Progenitor cell of endocrine pancreas (in vitro differentiated cells): ENCODE data around the gene ELMOD2. TPM values are rescaled to one million over a fixed set of nuclear protein-coding genes. Genes with fewer than 3 reads are reported as not detected.

ENCODE experiments used
- DNase-seq: peaks from one replicate; pipeline ENCODE4 v3.0.0; 2021; ENCODE audit warnings: low spot score; ENCODE audit not compliant: unreplicated experiment
- H3K27ac Mint-ChIP-seq: 2 replicates; pipeline ENCODE4 v1.8.0; 2021; ENCODE audit warnings: mild to moderate bottlenecking, moderate library complexity, mixed read lengths
- H3K27me3 Mint-ChIP-seq: 2 replicates; pipeline ENCODE4 v1.8.0; 2021; ENCODE audit warnings: mixed read lengths
- H3K36me3 Mint-ChIP-seq: 2 replicates; pipeline ENCODE4 v1.8.0; 2022; ENCODE audit warnings: mixed read lengths; ENCODE audit not compliant: insufficient read depth
- H3K4me1 Mint-ChIP-seq: 2 replicates; pipeline ENCODE4 v1.8.0; 2021; ENCODE audit warnings: low read depth, mixed read lengths
- H3K4me3 Mint-ChIP-seq: 2 replicates; pipeline ENCODE4 v1.8.0; 2021; ENCODE audit warnings: low read depth, mild to moderate bottlenecking, moderate library complexity, mixed read lengths
- H3K9me3 Mint-ChIP-seq: 2 replicates; pipeline ENCODE4 v1.8.0; 2021; ENCODE audit warnings: low read depth, mixed read lengths
- CTCF ChIP-seq: fragments of 200-600 bp; sonication (generic); IDR thresholded peaks from one replicate; pipeline ENCODE4 v1.5.0; 2021; ENCODE audit warnings: antibody characterized with exemption, mild to moderate bottlenecking; ENCODE audit not compliant: unreplicated experiment
- total RNA-seq: library from RNA; stranded (reverse); gene quantifications from 2 replicates; pipeline ENCODE4 v1.2.1, GENCODE V29; 2021

Gene ELMOD2
- total RNA-seq, 1 donor from 2014 or later, result 66.7 TPM

- no peak overlapping the region for H3K4me3 Mint-ChIP-seq
- no peaks in the 10 kb centered on the region for H3K27me3 Mint-ChIP-seq
- no peaks in the 10 kb centered on the region for H3K36me3 Mint-ChIP-seq
- no peak for DNase-seq
- no peaks in the 10 kb centered on the region for H3K9me3 Mint-ChIP-seq
- no peak overlapping the region for H3K27ac Mint-ChIP-seq
- peaks cover 11% of the 10 kb centered on the region for H3K4me1 Mint-ChIP-seq
- no peak for TF ChIP-seq CTCF
These were observed 78.7 kb downstream of the ELMOD2 start for GRCh38 chr4:140602714-140603113.

- no peak overlapping the region for H3K4me3 Mint-ChIP-seq
- no peak for DNase-seq
- no peaks in the 10 kb centered on the region for H3K36me3 Mint-ChIP-seq
- no peaks in the 10 kb centered on the region for H3K27me3 Mint-ChIP-seq
- H3K27ac Mint-ChIP-seq, result no peak overlapping the region
- H3K9me3 Mint-ChIP-seq, result no peaks in the 10 kb centered on the region
- TF ChIP-seq CTCF, result no peak
- peaks cover 11% of the 10 kb centered on the region for H3K4me1 Mint-ChIP-seq
These were observed 79.3 kb downstream of the ELMOD2 start for GRCh38 chr4:140603286-140603685.

Other genes with a start within 250 kb of the ELMOD2 start
- 95.6 and 97.2 TPM in 2 replicates for gene SCOC, start 150.5 kb upstream of the ELMOD2 start, total RNA-seq
- gene CLGN, start 96.5 kb upstream of the ELMOD2 start, total RNA-seq, result 9.9 and 10.8 TPM in 2 replicates
- gene MGAT4D, start 25.9 kb upstream of the ELMOD2 start, total RNA-seq, result not detected in 2 replicates
- not detected in 2 replicates for gene UCP1, start 44.8 kb downstream of the ELMOD2 start, total RNA-seq
- 36.4 and 37.4 TPM in 2 replicates for gene TBC1D9, start 232.2 kb downstream of the ELMOD2 start, total RNA-seq